ENCODE results near the gene MYL6. TPM values are rescaled to one million over a fixed set of nuclear protein-coding genes. Genes with fewer than 3 reads are reported as not detected.

The MYL6 gene
- total RNA-seq, 1 donor from 2014 or later, result 924 TPM

DNA sequence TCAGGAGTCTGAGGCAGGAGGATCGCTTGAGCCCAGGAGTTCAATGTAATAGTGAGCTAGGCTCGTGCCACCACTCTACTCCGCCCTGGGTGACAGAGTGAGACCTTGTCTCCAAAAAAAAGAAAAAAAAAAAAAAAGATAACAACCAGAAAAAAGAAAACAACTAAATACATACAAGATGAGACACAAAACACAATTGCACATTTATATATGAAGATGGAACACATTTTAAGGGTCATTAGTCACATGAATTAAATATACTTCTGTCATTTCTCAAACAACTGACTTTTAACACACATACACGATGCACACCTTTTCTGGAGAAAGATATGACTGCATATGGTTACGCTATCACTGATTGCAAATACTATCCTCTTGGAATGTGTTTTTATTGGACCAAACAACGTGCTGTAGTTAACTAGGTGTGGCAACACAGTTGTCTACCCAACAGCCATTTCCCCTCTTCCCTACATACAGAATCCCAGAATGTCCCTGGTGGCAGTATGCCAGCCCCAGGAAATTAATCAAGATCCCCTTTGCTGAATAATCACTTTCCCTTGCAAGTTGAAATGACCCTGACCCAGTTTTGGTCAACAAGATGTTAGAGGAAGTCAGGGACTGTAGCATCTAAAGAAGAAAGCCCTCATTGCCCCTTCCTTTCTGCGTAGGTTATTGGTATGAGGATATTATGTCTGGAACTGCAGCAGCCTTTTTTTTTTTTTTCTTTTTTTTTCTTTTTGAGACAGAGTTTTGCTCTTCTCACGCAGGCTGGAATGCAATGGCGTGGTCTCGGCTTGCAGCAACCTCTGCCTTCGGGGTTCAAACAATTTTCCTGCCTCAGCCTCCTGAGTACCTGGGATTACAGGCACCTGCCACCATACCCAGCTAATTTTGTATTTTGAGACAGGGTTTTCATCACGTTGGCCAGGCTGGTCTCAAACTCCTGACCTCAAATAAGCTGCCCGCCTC lies 11.4 kb upstream of the MYL6 start:
- Mint-ChIP-seq H3K36me3 (ENCODE audit: low read depth) (peaks cover 19% of the 10 kb centered on the region), H3K9me3 (no peaks in the 10 kb centered on the region), H3K27ac (ENCODE audit: unreplicated experiment) (no peak overlapping the region), H3K4me1 (peaks cover 9% of the 10 kb centered on the region), H3K4me3 (peak overlapping the region; percentile 52), H3K27me3 (ENCODE audit: low read depth) (no peaks in the 10 kb centered on the region)
- TF ChIP-seq, protein P1, sequence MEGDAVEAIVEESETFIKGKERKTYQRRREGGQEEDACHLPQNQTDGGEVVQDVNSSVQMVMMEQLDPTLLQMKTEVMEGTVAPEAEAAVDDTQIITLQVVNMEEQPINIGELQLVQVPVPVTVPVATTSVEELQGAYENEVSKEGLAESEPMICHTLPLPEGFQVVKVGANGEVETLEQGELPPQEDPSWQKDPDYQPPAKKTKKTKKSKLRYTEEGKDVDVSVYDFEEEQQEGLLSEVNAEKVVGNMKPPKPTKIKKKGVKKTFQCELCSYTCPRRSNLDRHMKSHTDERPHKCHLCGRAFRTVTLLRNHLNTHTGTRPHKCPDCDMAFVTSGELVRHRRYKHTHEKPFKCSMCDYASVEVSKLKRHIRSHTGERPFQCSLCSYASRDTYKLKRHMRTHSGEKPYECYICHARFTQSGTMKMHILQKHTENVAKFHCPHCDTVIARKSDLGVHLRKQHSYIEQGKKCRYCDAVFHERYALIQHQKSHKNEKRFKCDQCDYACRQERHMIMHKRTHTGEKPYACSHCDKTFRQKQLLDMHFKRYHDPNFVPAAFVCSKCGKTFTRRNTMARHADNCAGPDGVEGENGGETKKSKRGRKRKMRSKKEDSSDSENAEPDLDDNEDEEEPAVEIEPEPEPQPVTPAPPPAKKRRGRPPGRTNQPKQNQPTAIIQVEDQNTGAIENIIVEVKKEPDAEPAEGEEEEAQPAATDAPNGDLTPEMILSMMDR (conservative IDR thresholded peaks at IDR 0.05), result no peak
- DNase-seq (ENCODE audit: low read depth, low spot score), result no peak

DNA sequence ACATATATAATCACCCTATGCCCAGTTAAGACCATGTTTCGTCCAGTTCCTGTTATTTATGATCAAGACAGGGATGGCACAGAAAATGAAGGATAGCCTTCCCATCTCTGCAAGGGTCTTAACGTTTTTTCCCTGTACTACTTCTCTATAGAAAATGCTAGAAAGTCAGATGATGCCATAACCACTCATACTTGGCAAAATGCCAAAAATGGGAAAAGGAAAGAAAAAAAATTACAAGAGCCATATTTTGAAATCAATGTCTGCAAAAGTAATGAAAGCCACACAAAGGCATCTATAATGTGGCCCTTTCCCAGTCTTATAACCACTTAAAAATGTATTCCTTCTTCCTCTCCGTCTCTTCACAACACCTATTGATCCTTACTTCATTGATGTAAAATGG lies 7.6 kb upstream of the MYL6 start:
- H3K9me3 Mint-ChIP-seq, result no peaks in the 10 kb centered on the region
- H3K4me3 Mint-ChIP-seq, result peak overlapping the region; percentile 98
- DNase-seq (ENCODE audit: low read depth, low spot score), result no peak
- no peaks in the 10 kb centered on the region for H3K27me3 Mint-ChIP-seq (ENCODE audit: low read depth)
- peaks cover 5% of the 10 kb centered on the region for H3K36me3 Mint-ChIP-seq (ENCODE audit: low read depth)
- TF ChIP-seq, protein P1 (conservative IDR thresholded peaks at IDR 0.05), result no peak
- peaks cover 44% of the 10 kb centered on the region for H3K4me1 Mint-ChIP-seq
- no peak overlapping the region for H3K27ac Mint-ChIP-seq (ENCODE audit: unreplicated experiment)

DNA sequence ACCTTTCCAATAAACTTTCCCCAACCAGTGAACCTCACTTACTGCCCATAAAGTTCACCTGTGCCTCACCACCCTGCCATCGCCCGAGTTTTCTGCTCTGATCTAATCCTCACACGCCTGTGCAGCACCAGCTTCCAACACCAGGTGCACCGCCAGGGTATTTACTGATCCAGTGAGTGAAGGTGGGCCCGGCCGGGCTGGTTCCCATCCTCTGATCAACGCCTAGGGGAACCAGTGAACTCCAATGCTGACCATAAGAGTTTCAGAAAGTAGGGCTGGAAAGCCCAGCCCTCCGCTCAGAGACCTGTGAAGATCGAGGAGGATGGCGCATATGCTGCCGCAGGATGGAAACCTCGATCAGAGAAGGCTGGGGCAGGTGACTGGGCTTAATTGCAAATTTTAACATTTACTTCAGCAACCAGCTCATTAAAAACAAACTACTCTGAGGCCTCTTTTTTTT lies 6.5 kb upstream of the MYL6 start:
- DNase-seq (ENCODE audit: low read depth, low spot score), result no peak
- Mint-ChIP-seq H3K4me1 (peaks cover 46% of the 10 kb centered on the region), H3K9me3 (no peaks in the 10 kb centered on the region), H3K27ac (ENCODE audit: unreplicated experiment) (peak overlapping the region; percentile 94), H3K27me3 (ENCODE audit: low read depth) (no peaks in the 10 kb centered on the region), H3K4me3 (peak overlapping the region; percentile 98), H3K36me3 (ENCODE audit: low read depth) (peaks cover 7% of the 10 kb centered on the region)
- TF ChIP-seq, protein P1 (conservative IDR thresholded peaks at IDR 0.05), result peak; percentile 65

DNA sequence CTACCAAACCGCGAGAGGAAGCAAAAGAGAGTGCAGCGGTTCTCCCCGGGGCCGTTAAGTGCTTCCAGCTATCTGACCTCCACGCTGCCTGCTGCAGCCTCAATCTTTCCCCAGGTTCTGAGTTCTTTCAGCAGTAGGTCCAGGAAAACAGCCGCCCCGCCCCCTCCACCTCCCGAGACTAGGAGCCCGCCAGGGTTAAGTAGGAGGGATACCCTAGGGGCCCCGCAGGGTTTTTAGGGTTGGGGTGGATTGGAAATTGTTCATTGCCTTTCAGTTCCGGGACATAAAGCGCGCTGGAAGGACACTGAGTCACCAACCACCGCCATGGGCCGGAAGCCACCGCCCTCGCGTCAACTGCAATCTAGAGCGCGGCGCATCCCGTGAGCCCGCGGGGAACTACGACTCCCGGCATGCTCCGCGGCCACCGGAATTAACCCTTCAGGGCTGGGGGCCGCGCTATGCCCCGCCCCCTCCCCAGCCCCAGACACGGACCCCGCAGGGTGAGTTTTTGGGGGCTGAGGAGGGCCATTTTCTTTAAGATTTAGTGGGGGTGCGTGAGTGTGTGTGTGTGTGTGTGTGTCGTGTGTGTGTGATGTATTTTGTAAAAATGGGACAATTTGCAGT lies 5.9 kb upstream of the MYL6 start, which contains the start of gene MYL6B:
TSS of gene MYL6B (plus strand) at position 456 of the 624 bp plus-strand sequence. CDS start 1,332 bp downstream, outside the sequence.
- H3K4me3 Mint-ChIP-seq, result peak within 1 kb of the TSS; percentile 98
- peak within 1 kb of the TSS; percentile 94 for H3K27ac Mint-ChIP-seq (ENCODE audit: unreplicated experiment)
- H3K9me3 Mint-ChIP-seq, result no peaks in the 10 kb centered on the region
- H3K27me3 Mint-ChIP-seq (ENCODE audit: low read depth), result no peaks in the 10 kb centered on the region
- peak; percentile 81 for DNase-seq (ENCODE audit: low read depth, low spot score)
- H3K4me1 Mint-ChIP-seq, result peaks cover 49% of the 10 kb centered on the region
- TF ChIP-seq, protein P1 (conservative IDR thresholded peaks at IDR 0.05), result no peak
- peaks cover 7% of the 10 kb centered on the region for H3K36me3 Mint-ChIP-seq (ENCODE audit: low read depth)

DNA sequence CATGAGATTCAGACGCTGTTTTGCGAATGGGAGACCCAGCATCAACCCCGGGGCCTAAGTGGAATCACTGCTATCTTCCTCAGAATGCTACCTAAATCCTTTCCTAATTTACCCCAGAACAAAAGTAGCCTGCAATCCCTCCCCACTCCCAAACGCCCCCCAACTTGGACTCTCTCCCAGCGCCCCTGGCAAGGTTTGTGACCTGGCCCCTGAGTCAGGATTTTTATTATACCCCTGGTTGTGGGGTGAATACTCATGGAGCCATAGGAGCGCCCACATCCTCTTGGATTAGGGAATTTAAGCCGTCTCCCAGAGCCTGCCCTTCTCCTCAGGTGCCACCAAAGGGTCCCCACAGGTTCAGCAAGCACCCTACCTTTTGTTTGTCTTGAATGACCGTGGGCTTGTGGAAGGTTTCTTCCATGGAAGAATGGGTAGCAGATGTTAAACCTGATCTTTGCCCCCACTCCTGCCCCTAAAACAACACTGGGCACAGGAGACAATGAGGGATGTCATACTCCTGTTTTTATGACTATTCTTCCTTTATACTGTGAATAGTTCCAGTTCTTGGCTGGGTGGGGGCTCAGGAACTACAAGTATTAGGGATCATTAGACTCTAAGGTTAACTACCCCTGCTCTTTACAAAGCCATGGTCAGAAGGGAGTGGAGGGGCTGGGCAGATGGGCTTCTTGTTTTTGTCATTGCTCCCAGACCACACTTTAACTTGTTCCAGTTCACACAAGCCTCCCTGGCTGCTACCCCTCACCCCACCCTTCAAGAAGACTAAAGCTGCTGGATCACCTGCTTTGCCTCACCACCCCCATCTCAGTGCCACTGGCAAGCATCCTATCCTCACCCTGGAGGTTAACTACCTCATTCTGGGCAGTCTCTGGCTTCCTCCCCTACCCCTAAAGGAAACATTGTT lies 5.1 kb upstream of the MYL6 start:
- no peak for DNase-seq (ENCODE audit: low read depth, low spot score)
- Mint-ChIP-seq H3K4me1 (peaks cover 57% of the 10 kb centered on the region), H3K36me3 (ENCODE audit: low read depth) (peaks cover 8% of the 10 kb centered on the region), H3K27me3 (ENCODE audit: low read depth) (peaks cover under 1% of the 10 kb centered on the region), H3K4me3 (peak overlapping the region; percentile 98), H3K27ac (ENCODE audit: unreplicated experiment) (peak overlapping the region; percentile 94), H3K9me3 (no peaks in the 10 kb centered on the region)
- TF ChIP-seq, protein P1 (conservative IDR thresholded peaks at IDR 0.05), result no peak

Measured in neural crest cell (in vitro differentiated cells).